ENCODE results near the gene KRTAP10-7.

Gene KRTAP10-7

DNA sequence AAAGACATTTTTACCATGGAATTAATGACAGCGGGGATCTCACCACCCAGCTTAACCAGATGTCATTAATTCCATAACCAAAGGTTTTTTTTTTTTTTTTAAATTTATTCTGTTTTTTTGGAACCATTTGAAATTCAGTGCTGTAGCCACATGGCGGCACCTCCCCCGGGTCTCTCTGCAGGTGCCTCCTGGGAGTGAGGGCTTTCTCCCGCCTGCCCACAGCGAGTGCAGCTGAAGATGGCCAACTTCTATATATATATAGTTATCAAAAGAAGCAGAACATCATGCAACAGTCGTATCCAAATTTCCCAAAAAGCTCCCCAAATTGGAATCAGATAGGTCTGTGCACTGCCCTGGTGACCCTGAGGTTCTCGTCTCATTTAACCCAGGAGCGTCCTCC lies 15.1 kb downstream of the KRTAP10-7 start:
- TF ChIP-seq, protein P1, sequence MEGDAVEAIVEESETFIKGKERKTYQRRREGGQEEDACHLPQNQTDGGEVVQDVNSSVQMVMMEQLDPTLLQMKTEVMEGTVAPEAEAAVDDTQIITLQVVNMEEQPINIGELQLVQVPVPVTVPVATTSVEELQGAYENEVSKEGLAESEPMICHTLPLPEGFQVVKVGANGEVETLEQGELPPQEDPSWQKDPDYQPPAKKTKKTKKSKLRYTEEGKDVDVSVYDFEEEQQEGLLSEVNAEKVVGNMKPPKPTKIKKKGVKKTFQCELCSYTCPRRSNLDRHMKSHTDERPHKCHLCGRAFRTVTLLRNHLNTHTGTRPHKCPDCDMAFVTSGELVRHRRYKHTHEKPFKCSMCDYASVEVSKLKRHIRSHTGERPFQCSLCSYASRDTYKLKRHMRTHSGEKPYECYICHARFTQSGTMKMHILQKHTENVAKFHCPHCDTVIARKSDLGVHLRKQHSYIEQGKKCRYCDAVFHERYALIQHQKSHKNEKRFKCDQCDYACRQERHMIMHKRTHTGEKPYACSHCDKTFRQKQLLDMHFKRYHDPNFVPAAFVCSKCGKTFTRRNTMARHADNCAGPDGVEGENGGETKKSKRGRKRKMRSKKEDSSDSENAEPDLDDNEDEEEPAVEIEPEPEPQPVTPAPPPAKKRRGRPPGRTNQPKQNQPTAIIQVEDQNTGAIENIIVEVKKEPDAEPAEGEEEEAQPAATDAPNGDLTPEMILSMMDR (IDR thresholded peaks at IDR 0.05; ENCODE audit: low read depth, low read length), result no peak
- no peak overlapping the region for H3K4me3 ChIP-seq (replicated peaks in 1 of 2; ENCODE audit: low read depth in 2 of 2, low read length in 2 of 2)
- no peak for DNase-seq (ENCODE audit: low read depth in 2 of 2)

DNA sequence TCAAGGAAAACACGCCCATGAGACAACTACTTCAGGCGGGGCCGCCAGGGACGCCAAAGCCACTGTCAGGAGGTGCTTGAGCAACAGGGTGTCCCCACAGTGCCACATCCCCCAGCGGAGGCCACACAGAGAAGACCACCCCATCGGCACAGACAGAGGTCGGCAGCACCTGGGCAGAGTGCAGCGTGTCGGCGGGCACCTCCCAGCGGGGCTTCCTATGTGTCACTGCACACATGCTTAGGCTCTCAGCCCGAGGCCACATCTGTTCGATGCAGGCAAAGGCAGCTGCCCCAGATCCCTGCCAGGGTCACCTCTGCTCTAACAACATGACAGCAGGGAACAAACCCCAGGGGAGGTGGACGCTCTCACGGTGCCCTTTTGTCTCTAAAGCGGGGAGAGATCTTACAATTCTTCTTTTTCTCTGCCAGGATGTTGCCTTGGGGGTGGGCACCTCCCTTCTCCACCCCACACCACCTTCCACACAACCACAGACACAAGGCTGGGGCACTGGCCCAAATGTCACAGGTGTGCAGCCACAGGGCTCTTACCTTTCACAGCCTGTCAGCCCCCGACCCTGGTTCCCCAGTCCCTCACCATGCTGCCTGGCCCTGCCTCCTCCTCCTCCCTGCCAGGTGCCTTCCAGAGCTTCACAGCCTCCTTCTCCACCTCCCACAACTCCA lies 15.7 kb downstream of the KRTAP10-7 start:
- no peak for DNase-seq (ENCODE audit: low read depth in 2 of 2)
- no peak overlapping the region for H3K4me3 ChIP-seq (replicated peaks in 1 of 2; ENCODE audit: low read depth in 2 of 2, low read length in 2 of 2)
- TF ChIP-seq, protein P1 (IDR thresholded peaks at IDR 0.05; ENCODE audit: low read depth, low read length), result no peak

DNA sequence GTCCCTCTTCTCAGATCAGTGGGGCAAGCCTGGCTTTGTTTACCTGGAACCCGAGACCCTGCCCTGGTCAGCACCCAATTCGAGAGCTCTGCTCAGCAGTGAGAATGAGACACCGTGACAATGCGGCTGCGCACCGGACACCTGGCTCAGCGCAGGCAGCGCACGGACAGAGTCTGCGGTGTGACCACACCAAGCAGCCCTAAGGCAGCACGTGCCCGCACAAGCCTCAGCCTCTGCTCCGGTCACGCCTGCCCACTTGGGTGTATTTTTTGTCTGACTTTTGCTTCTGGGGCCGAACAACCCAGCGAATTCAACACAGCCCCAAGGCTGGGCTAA lies 16.2 kb downstream of the KRTAP10-7 start:
- TF ChIP-seq, protein P1 (IDR thresholded peaks at IDR 0.05; ENCODE audit: low read depth, low read length), result no peak
- no peak overlapping the region for H3K4me3 ChIP-seq (replicated peaks in 1 of 2; ENCODE audit: low read depth in 2 of 2, low read length in 2 of 2)
- no peak for DNase-seq (ENCODE audit: low read depth in 2 of 2)

DNA sequence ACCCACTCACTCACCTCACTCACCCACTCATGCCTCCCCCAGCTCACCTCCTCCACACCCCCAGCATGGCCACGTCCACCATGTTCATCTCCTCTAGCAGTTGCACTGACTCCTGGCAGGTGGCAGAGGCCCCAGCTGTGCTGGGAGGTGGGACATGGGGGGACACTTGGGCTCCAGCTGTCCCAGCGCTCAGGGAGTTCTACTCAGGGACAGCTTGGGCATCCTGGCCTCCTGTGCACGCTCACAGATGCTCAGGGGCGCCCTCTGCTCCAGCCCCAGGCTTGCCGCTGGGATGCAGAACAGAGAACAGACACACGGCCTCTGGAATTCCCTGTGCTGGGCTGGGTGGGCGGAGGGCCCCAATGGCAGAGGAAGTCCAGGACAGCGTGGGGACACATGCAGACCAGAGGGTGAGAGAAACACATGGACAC lies 16.7 kb downstream of the KRTAP10-7 start:
- no peak for DNase-seq (ENCODE audit: low read depth in 2 of 2)
- TF ChIP-seq, protein P1 (IDR thresholded peaks at IDR 0.05; ENCODE audit: low read depth, low read length), result no peak

DNA sequence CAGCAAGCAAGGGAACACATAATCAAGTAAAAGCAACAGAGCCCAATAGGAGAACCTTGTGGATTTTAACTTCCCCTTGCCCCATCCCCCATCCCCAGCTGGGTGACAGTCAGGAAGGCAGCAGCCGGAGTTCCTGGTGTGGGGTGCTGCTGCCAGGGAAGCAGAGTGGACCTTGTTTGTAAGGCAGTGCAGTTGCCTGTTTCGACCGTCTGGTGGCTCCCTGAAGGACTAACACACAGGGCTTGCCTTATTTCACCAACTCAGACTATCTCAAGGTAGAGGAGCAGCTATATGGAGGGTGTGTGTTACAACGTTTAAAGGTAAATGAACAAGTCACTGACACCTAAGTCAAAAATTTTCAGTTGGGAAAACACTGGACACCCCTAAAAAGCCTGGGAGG lies 18.1 kb downstream of the KRTAP10-7 start:
- no peak overlapping the region for H3K4me3 ChIP-seq (replicated peaks in 1 of 2; ENCODE audit: low read depth in 2 of 2, low read length in 2 of 2)
- TF ChIP-seq, protein P1 (IDR thresholded peaks at IDR 0.05; ENCODE audit: low read depth, low read length), result peak; percentile 29
- peak; percentile 4 to 30 for DNase-seq (ENCODE audit: low read depth in 2 of 2)

More for the DNA sequence above, 16.7 kb downstream of the KRTAP10-7 start:
- no peak overlapping the region for H3K4me3 ChIP-seq (replicated peaks in 1 of 2; ENCODE audit: low read depth in 2 of 2, low read length in 2 of 2)

DNA sequence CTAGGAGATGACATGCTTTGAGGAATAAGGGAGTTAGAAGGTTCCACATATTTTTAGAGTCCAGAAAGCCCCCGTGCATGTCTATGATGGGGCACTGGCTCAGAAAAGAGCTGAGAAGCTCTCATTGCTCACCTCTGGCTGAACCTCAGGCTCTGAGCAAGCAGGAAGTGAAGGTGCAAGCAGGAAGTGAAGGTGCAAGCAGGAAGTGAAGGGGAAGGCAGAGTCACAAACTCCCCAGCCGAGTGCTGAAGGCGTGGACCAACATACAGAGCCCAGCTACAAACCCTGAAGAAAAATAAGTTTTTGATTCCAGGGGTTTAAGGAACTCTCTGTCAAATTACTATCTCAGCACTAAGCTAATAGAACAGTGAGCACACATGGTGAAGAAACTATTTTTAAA lies 18.5 kb downstream of the KRTAP10-7 start:
- TF ChIP-seq, protein P1 (IDR thresholded peaks at IDR 0.05; ENCODE audit: low read depth, low read length), result no peak
- H3K4me3 ChIP-seq (replicated peaks in 1 of 2; ENCODE audit: low read depth in 2 of 2, low read length in 2 of 2), result no peak overlapping the region
- no peak for DNase-seq (ENCODE audit: low read depth in 2 of 2)

DNA sequence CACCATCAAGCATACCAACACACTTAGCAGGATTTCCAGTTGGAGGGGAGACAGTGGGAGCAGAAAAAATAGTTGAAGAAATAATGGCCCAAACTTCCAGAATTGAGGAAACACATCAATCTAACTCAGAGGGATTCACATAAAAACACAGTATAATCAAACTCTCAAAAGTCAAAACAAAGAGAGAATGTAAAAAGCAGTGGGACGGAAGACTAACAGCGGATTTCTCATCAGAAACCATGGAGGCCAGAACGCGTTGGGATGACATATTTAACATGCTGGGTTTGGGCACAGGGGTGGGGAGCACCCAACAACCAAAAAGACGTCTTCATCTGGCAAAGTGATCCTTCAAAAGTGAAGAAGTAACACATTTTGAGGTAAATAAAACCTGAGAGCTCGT lies 19.5 kb downstream of the KRTAP10-7 start:
- no peak overlapping the region for H3K4me3 ChIP-seq (replicated peaks in 1 of 2; ENCODE audit: low read depth in 2 of 2, low read length in 2 of 2)
- no peak for DNase-seq (ENCODE audit: low read depth in 2 of 2)
- TF ChIP-seq, protein P1 (IDR thresholded peaks at IDR 0.05; ENCODE audit: low read depth, low read length), result no peak

All from cardiac fibroblast (primary cell).